IMR-90 (cell line): ENCODE measurements around the gene INPP5A. TPM values are rescaled to one million over a fixed set of nuclear protein-coding genes. Genes with fewer than 3 reads are reported as not detected.

ENCODE experiments used
- ATAC-seq: fragments of 200-7000 bp; cut with Tn5 transposase; 2 replicates; pipeline ENCODE4 v1.9.1; 2020; ENCODE audit warnings: low read depth, mild to moderate bottlenecking, moderate library complexity
- BruUV-seq: library from RNA; stranded (reverse); fragments of 400-500 nt; replicated peaks from 2 replicates; lab custom pipeline; 2021; lab: Mats Ljungman, UMichigan
- CTCF ChIA-PET: fragments of 300-600 bp; formaldehyde crosslinking; extraction: SDS; loops from one replicate; lab custom pipeline; 2021; ENCODE audit warnings: antibody characterized with exemption; lab: Yijun Ruan, JAX
- POLR2A ChIA-PET: fragments of 300-600 bp; sonication (Branson Sonifier 250); formaldehyde crosslinking; loops from one replicate; lab custom pipeline; 2022; ENCODE audit warnings: antibody characterized with exemption; ENCODE audit not compliant: unreplicated experiment; lab: Charles Lee
- DNase-seq: peaks from one replicate; pipeline ENCODE4 v3.0.0; 2013
- H2AFZ ChIP-seq: replicated peaks from 2 replicates; pipeline ENCODE3; 2013; ENCODE audit warnings: low read length, mild to moderate bottlenecking; ENCODE audit not compliant: poor library complexity
- H2AK5ac ChIP-seq: 2 replicates; pipeline ENCODE4 v1.6.1; 2013; ENCODE audit warnings: low read depth, low read length, inconsistent platforms
- H2AK9ac ChIP-seq: replicated peaks from 2 replicates; pipeline ENCODE3; 2013; ENCODE audit warnings: mild to moderate bottlenecking, low read depth, low read length, moderate library complexity; ENCODE audit not compliant: poor library complexity
- H2BK120ac ChIP-seq: 2 replicates; pipeline ENCODE4 v1.6.1; 2013; ENCODE audit warnings: low read depth, low read length, inconsistent platforms
- H2BK15ac ChIP-seq: 3 replicates; pipeline ENCODE4 v1.6.1; 2013; ENCODE audit warnings: low read depth, low read length, inconsistent platforms
- H2BK20ac ChIP-seq: 2 replicates; pipeline ENCODE4 v1.6.1; 2013; ENCODE audit warnings: low read depth, mild to moderate bottlenecking, inconsistent platforms, low read length, moderate library complexity
- H2BK5ac ChIP-seq: 2 replicates; pipeline ENCODE4 v1.6.1; 2013; ENCODE audit warnings: mild to moderate bottlenecking, low read depth, low read length, inconsistent platforms; ENCODE audit not compliant: poor library complexity, severe bottlenecking
- H3K14ac ChIP-seq: replicated peaks from 2 replicates; pipeline ENCODE4 v1.6.1; 2013; ENCODE audit warnings: low read depth, low read length, inconsistent platforms
- H3K18ac ChIP-seq: 2 replicates; pipeline ENCODE4 v1.6.1; 2013; ENCODE audit warnings: low read depth, low read length, control low read depth
- H3K23ac ChIP-seq: 2 replicates; pipeline ENCODE4 v1.6.1; 2013; ENCODE audit warnings: low read depth, low read length, inconsistent platforms
- H3K27ac ChIP-seq: 2 replicates; pipeline ENCODE4 v1.5.1; 2013; ENCODE audit warnings: mild to moderate bottlenecking, control low read depth, low read length; ENCODE audit not compliant: insufficient read depth
- H3K27me3 ChIP-seq: 2 replicates; pipeline ENCODE4 v1.6.1; 2013; ENCODE audit warnings: low read length; ENCODE audit not compliant: control insufficient read depth, insufficient read depth
- H3K36me3 ChIP-seq: 2 replicates; pipeline ENCODE4 v1.6.1; 2013; ENCODE audit warnings: low read length, mixed read lengths; ENCODE audit not compliant: control insufficient read depth, insufficient read depth
- H3K4ac ChIP-seq: 2 replicates; pipeline ENCODE4 v1.6.1; 2013; ENCODE audit warnings: low read depth, low read length, inconsistent platforms
- H3K4me1 ChIP-seq: 2 replicates; pipeline ENCODE4 v1.6.1; 2013; ENCODE audit warnings: low read length, mixed read lengths; ENCODE audit not compliant: control insufficient read depth, insufficient read depth
- H3K4me2 ChIP-seq: 2 replicates; pipeline ENCODE4 v1.6.1; 2013; ENCODE audit warnings: low read depth, mild to moderate bottlenecking, control low read depth, low read length, moderate library complexity
- H3K4me3 ChIP-seq: 2 replicates; pipeline ENCODE4 v1.5.1; 2013; ENCODE audit warnings: low read depth, mild to moderate bottlenecking, control low read depth, low read length, moderate library complexity; ENCODE audit not compliant: insufficient read depth
- H3K56ac ChIP-seq: 2 replicates; pipeline ENCODE4 v1.6.1; 2013; ENCODE audit warnings: low read length, inconsistent platforms; ENCODE audit not compliant: insufficient read depth; ENCODE audit errors: extremely low read depth
- H3K79me1 ChIP-seq, 2 experiments: 2 replicates each; pipeline ENCODE4 v1.6.1; 2013; ENCODE audit warnings: low read length in 2 of 2, inconsistent platforms in 1 of 2, low read depth in 1 of 2
- H3K9ac ChIP-seq: 2 replicates; pipeline ENCODE4 v1.6.1; 2013; ENCODE audit warnings: low read depth, low read length, control low read depth
- H3K9me1 ChIP-seq: 2 replicates; pipeline ENCODE4 v1.6.1; 2013; ENCODE audit warnings: low read length, inconsistent platforms; ENCODE audit not compliant: insufficient read depth
- H3K9me3 ChIP-seq: 2 replicates; pipeline ENCODE4 v1.6.1; 2013; ENCODE audit warnings: low read length; ENCODE audit not compliant: control insufficient read depth, insufficient read depth
- H4K20me1 ChIP-seq: 2 replicates; pipeline ENCODE4 v1.6.1; 2013; ENCODE audit warnings: low read length, inconsistent platforms; ENCODE audit not compliant: insufficient read depth
- H4K5ac ChIP-seq: 2 replicates; pipeline ENCODE4 v1.6.1; 2013; ENCODE audit warnings: mild to moderate bottlenecking, low read depth, low read length, control low read depth
- H4K8ac ChIP-seq, 2 experiments: 2 replicates each; pipeline ENCODE4 v1.6.1; 2013; ENCODE audit warnings: low read depth in 2 of 2, low read length in 2 of 2, control low read depth in 1 of 2, inconsistent platforms in 1 of 2
- H4K91ac ChIP-seq: 2 replicates; pipeline ENCODE4 v1.6.1; 2013; ENCODE audit warnings: low read depth, low read length, inconsistent platforms; ENCODE audit not compliant: insufficient read depth
- BHLHE40 ChIP-seq: fragments of 150-350 bp; IDR thresholded peaks from 2 replicates; pipeline ENCODE4 v1.6.1; 2016; ENCODE audit warnings: mild to moderate bottlenecking, low read depth, low read length
- WGBS, 2 experiments: methylation state at CpG; one replicate each; pipeline versions ENCODE4 v1.1.5 to v1.1.7; 2013; ENCODE audit warnings: missing lambda C conversion rate in 2 of 2; ENCODE audit not compliant: insufficient read length in 1 of 2; ENCODE audit errors: extremely low coverage in 2 of 2; 5-methylcytosine and 5-hydroxymethylcytosine counted together
- dilution Hi-C: fragments of 300-500 bp; cut with HindIII; formaldehyde crosslinking; loops from one replicate; pipeline ENCODE4 v1.14.3; 2018; ENCODE audit warnings: low sequenced_read_pairs; ENCODE audit not compliant: unreplicated experiment
- in situ Hi-C: fragments of 300-500 bp; cut with MboI; formaldehyde crosslinking; loops from 3 replicates; pipeline ENCODE4 v1.14.3; 2019; ENCODE audit warnings: low sequenced_read_pairs, inconsistent platforms, mixed read lengths
- intact Hi-C: fragments of 100-400 bp; cut with micrococcal nuclease; formaldehyde crosslinking; loops from 2 replicates; pipeline ENCODE4 v1.10.0; 2022
- polyA plus RNA-seq, 3 experiments: library from polyadenylated mRNA; depleted of rRNA; stranded (reverse); fragments of >200 nt; gene quantifications; 2 replicates each; pipeline ENCODE4 v1.2.3, GENCODE V29; 2012; ENCODE audit warnings: low replicate concordance in 1 of 3
- total RNA-seq: library from RNA; depleted of rRNA; stranded (reverse); fragments of >200 nt; gene quantifications from 2 replicates; pipeline ENCODE4 v1.2.3, GENCODE V29; 2012

The INPP5A gene
- total and polyA plus RNA-seq, 2 of the 4 experiments (the other 2 are of a cell fraction), result 21.4 to 36.7 TPM

GRCh38 chr10:132646443-132647097, 109.0 kb downstream of the INPP5A start:
- Histone ChIP-seq H3K9ac (no peak overlapping the region), H4K8ac (no peak overlapping the region), H3K23ac (no peak overlapping the region), H2AK9ac (no peak overlapping the region), H3K27ac (no peak overlapping the region), H3K4me1 (no peaks in the 10 kb centered on the region), H2AFZ (no peak overlapping the region), H3K36me3 (no peaks in the 10 kb centered on the region; the same call in 1 of the 2 replicates), H2BK15ac (no peak overlapping the region), H2BK20ac (no peak overlapping the region), H2BK5ac (no peak overlapping the region), H2AK5ac (no peak overlapping the region), H4K5ac (no peak overlapping the region), H3K4me3 (no peak overlapping the region), H3K18ac (no peak overlapping the region), H3K4ac (no peak overlapping the region), H3K4me2 (no peak overlapping the region), H2BK120ac (no peak overlapping the region), H3K9me3 (no peaks in the 10 kb centered on the region), H4K91ac (no peak overlapping the region), H4K20me1 (peaks cover 5% of the 10 kb centered on the region; the same call in 1 of the 2 replicates), H3K56ac (no peak overlapping the region), H3K9me1 (no peaks in the 10 kb centered on the region), H3K79me1 (peaks cover 8 to 25% of the 10 kb centered on the region in 2 experiments), H3K27me3 (no peaks in the 10 kb centered on the region), H3K14ac (no peak overlapping the region)
- CTCF ChIA-PET, result no interaction called here
- dilution Hi-C loops, result no loop called here
- in situ Hi-C loops, result no loop called here
- DNase-seq (no peak), ATAC-seq (no peak)
- BruUV-seq, result no TSS peak
- intact Hi-C loops, result no loop called here
- no peak for TF ChIP-seq BHLHE40
- WGBS, 2 experiments, result 97% methylated on average over 21 of the region's 31 CpGs; no CpG with 5 or more reads in 1 of the 2 experiments
- POLR2A ChIA-PET, result no interaction called here
